NCI-H2107 treated with DMSO at 0.1 percent for 48 hours (cell line): ENCODE measurements around the gene PCDHGB5.
"Not testable (repeated sequence)": the region's sequence is repeated elsewhere in the genome, so short reads cannot be mapped to it uniquely, and the experiment has no call there.

Source experiments
- DNase-seq: peaks from one replicate; lab custom pipeline; 2025; ENCODE audit not compliant: unreplicated experiment; lab: John Stamatoyannopoulos, UW

The PCDHGB5 gene

GRCh38 chr5:141397756-141398551, at the start of gene PCDHGB5:
Gene PCDHGB5, plus strand, starts transcription at chr5:141397947. Its CDS starts 181 bp downstream, at chr5:141398128.
- not testable (repeated sequence) for DNase-seq

DNA sequence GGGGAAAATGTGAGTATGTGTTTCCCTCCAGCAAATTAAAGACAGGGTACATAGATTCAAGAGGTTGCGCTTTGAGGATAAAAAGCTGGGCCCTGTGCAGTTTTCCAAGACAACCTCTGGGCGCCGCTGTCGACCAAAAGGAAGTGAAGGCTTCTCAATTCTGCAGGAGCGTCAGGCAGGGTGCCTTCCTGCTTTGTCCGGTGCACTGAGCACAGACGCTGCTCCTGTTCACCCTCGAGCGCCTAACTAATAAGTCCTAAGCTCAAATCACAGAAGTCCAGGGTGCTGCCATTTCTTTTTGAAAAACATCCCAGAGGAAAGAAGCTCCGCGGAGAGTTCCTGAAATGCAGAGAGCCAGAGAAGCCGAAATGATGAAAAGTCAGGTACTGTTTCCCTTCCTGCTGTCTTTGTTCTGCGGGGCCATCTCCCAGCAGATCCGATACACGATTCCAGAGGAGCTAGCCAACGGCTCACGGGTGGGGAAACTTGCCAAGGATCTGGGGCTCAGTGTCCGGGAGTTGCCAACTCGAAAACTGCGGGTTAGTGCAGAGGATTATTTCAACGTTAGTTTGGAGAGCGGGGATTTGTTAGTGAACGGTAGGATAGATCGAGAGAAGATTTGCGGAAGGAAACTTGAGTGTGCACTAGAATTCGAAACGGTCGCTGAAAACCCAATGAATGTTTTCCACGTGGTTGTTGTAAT, 47.7 kb upstream of the PCDHGB5 start, which contains the start of gene PCDHGB1:
PCDHGB1 (plus strand) TSS at position 183 of the 703 bp plus-strand sequence; CDS start at position 345, 162 bp downstream.
- DNase-seq = no peak

DNA sequence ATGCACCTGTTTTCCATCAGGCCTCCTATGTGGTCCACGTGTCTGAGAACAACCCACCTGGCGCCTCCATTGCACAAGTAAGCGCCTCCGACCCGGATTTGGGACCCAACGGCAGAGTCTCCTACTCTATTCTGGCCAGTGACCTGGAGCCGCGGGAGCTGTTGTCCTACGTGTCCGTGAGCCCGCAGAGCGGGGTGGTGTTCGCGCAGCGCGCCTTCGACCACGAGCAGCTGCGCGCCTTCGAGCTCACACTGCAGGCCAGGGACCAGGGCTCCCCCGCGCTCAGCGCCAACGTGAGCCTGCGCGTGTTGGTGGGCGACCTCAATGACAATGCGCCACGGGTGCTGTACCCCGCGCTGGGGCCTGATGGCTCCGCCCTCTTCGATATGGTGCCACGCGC, 46.2 kb upstream of the PCDHGB5 start:
- DNase-seq = no peak

- no peak for DNase-seq
Measured at GRCh38 chr5:141354900-141355469, 42.8 kb upstream of the PCDHGB5 start, which contains the start of gene PCDHGA4. Gene PCDHGA4, plus strand, starts transcription at chr5:141355021. Its CDS starts 87 bp downstream, at chr5:141355108.

GRCh38 chr5:141355641-141356040, 42.1 kb upstream of the PCDHGB5 start:
- DNase-seq = no peak

DNA sequence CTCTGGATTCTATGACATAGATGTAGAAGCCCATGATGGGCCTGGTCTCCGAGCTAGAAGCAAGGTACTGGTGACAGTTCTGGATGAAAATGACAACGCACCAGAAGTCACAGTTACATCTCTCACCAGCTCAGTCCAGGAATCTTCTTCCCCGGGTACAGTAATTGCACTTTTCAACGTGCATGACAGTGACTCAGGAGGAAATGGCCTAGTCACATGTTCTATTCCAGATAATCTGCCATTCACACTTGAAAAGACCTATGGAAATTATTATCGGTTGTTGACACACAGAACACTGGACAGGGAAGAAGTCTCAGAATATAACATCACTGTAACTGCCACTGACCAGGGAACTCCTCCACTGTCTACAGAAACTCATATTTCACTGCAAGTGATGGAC, 41.6 kb upstream of the PCDHGB5 start:
- no peak for DNase-seq

- DNase-seq = no peak
Measured at GRCh38 chr5:141356950-141357349, 40.8 kb upstream of the PCDHGB5 start.

- no peak for DNase-seq
Measured at GRCh38 chr5:141359790-141360426, 37.8 kb upstream of the PCDHGB5 start, which contains the start of gene PCDHGB2. Gene PCDHGB2, plus strand, starts transcription at chr5:141359994. Its CDS starts 142 bp downstream, at chr5:141360136.

GRCh38 chr5:141360685-141361084, 37.1 kb upstream of the PCDHGB5 start:
- no peak for DNase-seq

DNA sequence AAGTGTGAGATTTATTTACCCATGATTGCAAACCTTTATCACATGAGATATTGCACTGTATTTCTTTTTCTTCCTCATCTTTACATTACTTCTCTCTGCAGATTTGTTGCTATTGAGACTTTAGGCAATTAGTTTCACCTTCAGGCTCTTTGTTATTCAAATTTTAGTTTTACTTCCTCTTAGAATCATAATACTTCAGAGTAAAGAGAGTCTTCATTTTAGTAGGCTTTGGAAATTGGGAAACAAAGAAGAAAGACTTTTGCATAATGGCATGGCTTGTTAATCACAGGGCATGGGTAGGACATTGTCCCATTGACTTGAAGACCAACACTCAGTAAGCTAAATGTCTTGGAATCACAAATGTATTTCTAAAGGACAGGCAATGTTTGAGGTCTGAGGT, 35.0 kb upstream of the PCDHGB5 start:
- DNase-seq = no peak

- DNase-seq = no peak
Measured at GRCh38 chr5:141363952-141364660, 33.6 kb upstream of the PCDHGB5 start, which contains the start of gene PCDHGA5. Gene PCDHGA5, plus strand, starts transcription at chr5:141364162. Its CDS starts 169 bp downstream, at chr5:141364331.

DNA sequence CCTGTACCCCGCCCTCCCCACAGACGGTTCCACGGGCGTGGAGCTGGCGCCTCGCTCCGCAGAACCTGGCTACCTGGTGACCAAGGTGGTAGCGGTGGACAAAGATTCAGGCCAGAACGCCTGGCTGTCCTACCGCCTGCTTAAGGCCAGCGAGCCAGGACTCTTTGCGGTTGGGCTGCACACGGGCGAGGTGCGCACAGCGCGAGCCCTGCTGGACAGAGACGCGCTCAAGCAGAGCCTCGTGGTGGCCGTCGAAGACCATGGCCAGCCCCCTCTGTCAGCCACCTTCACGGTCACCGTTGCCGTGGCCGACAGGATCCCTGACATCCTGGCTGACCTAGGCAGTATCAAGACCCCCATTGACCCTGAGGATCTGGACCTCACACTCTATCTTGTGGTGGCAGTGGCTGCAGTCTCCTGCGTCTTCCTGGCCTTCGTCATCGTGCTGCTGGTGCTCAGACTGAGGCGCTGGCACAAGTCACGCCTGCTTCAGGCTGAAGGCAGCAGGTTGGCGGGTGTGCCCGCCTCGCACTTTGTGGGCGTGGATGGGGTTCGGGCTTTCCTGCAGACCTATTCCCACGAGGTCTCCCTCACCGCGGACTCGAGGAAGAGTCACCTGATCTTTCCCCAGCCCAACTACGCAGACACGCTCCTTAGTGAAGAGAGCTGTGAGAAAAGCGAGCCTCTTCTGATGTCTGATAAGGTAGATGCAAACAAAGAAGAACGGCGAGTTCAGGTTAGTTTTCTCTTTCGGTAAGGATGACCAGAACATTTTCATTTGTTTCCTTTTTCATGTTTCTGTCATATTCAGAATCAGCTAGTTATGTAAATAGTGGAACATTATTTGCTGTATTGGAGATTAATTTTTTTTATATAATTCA, 31.5 kb upstream of the PCDHGB5 start:
- no peak for DNase-seq

DNA sequence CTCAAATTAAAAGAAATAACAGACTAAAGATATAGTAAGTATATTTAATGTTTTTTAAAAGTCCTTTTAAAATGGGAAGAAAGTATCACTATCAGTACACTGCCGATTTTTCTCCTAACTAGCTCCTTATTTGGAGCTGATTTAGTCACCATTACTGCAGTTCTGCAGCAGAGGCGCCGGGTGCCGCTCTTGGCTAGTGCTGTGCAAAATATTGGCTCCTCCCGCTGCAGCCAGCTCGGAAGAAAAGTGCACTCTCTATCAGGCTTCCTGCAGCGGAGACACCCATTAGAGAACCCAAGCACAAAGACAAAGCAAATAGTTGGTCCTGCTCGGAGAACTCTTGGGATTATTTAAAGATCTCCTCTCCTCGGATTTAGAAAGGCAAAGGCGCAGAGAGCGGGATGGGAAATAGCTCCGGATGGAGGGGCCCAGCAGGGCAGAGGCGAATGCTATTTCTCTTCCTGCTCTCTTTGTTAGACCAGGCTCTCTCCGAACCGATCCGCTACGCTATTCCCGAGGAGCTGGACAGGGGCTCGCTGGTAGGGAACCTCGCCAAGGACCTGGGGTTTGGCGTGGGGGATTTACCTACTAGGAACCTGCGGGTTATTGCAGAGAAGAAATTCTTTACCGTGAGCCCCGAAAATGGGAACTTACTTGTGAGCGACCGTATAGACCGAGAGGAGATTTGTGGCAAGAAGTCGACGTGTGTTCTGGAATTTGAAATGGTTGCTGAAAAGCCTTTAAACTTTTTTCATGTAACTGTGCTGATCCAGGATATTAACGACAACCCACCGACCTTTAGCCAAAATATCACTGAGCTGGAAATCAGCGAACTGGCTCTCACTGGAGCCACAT, 27.5 kb upstream of the PCDHGB5 start, which contains the start of gene PCDHGB3:
PCDHGB3 (plus strand) TSS at position 249 of the 855 bp plus-strand sequence; CDS start at position 402, 153 bp downstream.
- no peak for DNase-seq

- no peak for DNase-seq
Measured at GRCh38 chr5:141371572-141372475, 25.9 kb upstream of the PCDHGB5 start.

GRCh38 chr5:141373673-141374317, 24.0 kb upstream of the PCDHGB5 start, which contains the start of gene PCDHGA6:
Gene PCDHGA6, plus strand, starts transcription at chr5:141373891. Its CDS starts 193 bp downstream, at chr5:141374084.
- DNase-seq = no peak

- no peak for DNase-seq
Measured at GRCh38 chr5:141374627-141375026, 23.1 kb upstream of the PCDHGB5 start.
